Measurements from ENCODE around the gene CEMIP2. TPM values are rescaled to one million over a fixed set of nuclear protein-coding genes. Genes with fewer than 3 reads are reported as not detected.

CEMIP2 gene
- total RNA-seq, 1 donor from 2014 or later = 45.3 TPM

DNA sequence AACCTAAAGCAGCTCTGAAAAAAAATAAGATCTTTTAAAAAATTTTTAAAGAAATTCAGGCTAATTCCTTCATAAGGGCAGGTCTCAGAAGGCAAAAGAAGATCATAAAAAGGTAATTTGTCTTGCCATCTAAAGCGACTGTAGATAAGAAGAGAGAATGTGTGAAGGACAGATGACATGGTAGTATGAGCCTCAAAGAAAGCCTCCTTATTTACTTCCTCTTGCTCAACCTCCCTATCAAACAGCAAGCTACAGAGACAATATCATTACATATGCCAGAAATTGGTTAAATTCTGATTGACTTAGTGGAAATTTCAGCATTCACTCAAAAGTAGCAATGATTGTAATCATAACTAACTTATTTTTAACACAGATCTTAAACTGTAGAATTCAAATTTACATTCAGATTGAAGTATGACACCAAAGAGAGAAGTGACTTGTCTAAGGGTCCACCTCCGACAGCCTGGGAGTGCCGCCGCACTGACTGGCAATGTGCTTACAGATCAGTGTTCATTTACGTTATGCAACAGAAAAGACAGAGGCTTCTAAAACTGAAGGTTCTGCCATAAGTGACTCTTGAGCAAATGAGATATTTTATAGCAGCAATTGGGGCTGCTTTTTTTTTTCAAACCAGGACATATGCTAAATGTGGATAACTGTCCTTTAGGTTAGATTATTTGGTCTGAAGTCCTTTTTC lies 132.0 kb downstream of the CEMIP2 start:
- peaks cover 18% of the 10 kb centered on the region for H3K4me1 Mint-ChIP-seq (ENCODE audit: low read depth)
- no peak overlapping the region for H3K27ac Mint-ChIP-seq
- H3K36me3 Mint-ChIP-seq (ENCODE audit: low read depth) = no peaks in the 10 kb centered on the region
- intact Hi-C loops (cut with micrococcal nuclease) = no loop called here
- DNase-seq (ENCODE audit: low spot score) = no peak
- peaks cover 10% of the 10 kb centered on the region for H3K27me3 Mint-ChIP-seq (ENCODE audit: low read depth)
- H3K4me3 Mint-ChIP-seq (ENCODE audit: low read depth) = no peak overlapping the region
- no peaks in the 10 kb centered on the region for H3K9me3 Mint-ChIP-seq

DNA sequence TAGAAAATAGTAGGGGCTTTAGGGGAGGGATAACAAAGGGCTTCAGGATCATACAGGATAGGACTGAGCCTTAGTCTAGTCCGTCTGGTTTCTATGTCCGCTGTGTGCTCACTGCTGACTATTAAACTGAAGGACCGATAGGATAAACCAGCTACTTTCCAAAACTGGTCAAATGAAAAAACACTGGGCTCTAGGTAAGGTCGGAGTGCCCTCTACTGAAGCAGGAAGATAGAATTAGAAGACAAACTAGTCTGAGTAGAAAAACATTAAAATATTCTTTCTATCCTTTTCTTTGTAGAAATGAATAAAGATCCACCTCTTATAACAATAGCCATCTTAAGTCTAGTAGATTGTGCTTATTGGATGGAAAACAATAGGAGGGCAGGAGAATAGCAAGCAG lies 133.6 kb downstream of the CEMIP2 start:
- DNase-seq (ENCODE audit: low spot score) = no peak
- Mint-ChIP-seq H3K36me3 (ENCODE audit: low read depth) (no peaks in the 10 kb centered on the region), H3K4me1 (ENCODE audit: low read depth) (peaks cover 19% of the 10 kb centered on the region), H3K4me3 (ENCODE audit: low read depth) (no peak overlapping the region), H3K27ac (no peak overlapping the region), H3K27me3 (ENCODE audit: low read depth) (peaks cover 16% of the 10 kb centered on the region), H3K9me3 (no peaks in the 10 kb centered on the region)
- intact Hi-C loops (cut with micrococcal nuclease) = no loop called here

Other genes with a start within 250 kb of the CEMIP2 start
- gene ABHD17B, start 142.7 kb upstream of the CEMIP2 start, total RNA-seq = 17.4 and 21.6 TPM in 2 replicates
- 8.3 and 9.8 TPM in 2 replicates for gene C9orf85, start 143.1 kb upstream of the CEMIP2 start, total RNA-seq

Measured in activated T-helper 2 cell treated with anti-CD3 and anti-CD28 coated beads, Interferon-gamma antibody, Interleukin-2, Interleukin-4, amounts not matched to agents 10 μg/mL and 5 μg/mL and 100 μg/mL, durations not matched to agents 14 hours and 24 hours and 36 hours (primary cell).